Measurements from ENCODE around the gene NCF2.

The NCF2 gene

DNA sequence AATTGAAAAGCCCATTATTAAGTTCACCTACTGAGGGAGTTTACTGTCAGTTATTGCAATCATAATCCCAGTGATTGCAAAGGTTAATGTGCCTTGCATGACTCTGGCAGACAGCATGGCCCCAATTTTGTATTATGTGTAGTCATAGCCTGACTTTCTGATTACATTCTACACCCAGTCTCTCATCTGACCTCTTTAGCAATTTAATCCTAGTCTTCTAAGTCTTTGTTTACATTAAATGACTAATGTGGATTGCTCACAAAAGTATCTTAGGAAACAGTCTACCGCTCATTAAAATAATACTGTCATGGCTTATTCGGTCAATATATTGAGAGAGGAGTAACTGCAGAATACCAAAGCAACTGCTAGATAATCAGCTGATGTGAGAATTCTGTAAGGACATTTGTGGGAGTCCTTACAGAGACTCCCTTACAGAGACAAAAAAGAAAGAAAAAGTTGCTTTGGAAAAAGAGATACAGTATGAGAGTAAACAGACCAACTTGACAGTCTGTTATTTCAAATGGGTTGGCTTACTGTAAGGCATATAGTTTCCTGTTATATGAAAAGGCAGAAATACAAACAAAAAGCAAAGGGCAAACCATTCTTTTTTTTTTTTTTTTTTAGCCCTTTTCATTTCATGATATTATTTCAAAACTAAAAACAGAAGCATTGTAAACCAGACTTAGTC is 75.1 kb downstream of the NCF2 start:
- Histone ChIP-seq H3K4me3 (replicated peaks; ENCODE audit: low read depth, low read length) (no peak overlapping the region), H3K36me3 (ENCODE audit: control insufficient read depth, insufficient read depth, low read length) (peaks cover 3% of the 10 kb centered on the region), H3K27me3 (replicated peaks; ENCODE audit: control insufficient read depth, insufficient read depth, low read length) (no peaks in the 10 kb centered on the region)
- DNase-seq (ENCODE audit: extremely low read depth, insufficient read length): no peak
- TF ChIP-seq, protein P1, sequence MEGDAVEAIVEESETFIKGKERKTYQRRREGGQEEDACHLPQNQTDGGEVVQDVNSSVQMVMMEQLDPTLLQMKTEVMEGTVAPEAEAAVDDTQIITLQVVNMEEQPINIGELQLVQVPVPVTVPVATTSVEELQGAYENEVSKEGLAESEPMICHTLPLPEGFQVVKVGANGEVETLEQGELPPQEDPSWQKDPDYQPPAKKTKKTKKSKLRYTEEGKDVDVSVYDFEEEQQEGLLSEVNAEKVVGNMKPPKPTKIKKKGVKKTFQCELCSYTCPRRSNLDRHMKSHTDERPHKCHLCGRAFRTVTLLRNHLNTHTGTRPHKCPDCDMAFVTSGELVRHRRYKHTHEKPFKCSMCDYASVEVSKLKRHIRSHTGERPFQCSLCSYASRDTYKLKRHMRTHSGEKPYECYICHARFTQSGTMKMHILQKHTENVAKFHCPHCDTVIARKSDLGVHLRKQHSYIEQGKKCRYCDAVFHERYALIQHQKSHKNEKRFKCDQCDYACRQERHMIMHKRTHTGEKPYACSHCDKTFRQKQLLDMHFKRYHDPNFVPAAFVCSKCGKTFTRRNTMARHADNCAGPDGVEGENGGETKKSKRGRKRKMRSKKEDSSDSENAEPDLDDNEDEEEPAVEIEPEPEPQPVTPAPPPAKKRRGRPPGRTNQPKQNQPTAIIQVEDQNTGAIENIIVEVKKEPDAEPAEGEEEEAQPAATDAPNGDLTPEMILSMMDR (IDR thresholded peaks at IDR 0.05; ENCODE audit: insufficient read depth, low read length, poor library complexity, severe bottlenecking): no peak

DNA sequence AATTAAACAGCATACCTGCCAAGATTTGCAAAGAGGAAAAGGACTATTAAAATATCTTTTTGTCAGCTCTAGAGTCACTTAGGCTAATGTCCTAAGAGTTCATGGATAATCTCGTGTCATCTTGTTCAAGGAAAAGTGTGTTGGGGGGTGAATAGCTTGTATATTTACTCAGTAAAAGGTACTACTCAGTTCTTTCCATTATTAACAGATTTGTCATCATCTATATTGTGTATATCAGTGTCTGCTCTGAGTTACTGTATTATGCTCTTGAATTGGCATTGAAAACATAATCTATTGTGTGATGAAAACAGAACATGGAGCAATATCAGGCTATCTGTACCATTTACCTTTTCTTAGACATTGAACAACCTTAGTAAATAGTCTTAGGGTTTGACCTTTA is 76.0 kb downstream of the NCF2 start:
- TF ChIP-seq, protein P1 (IDR thresholded peaks at IDR 0.05; ENCODE audit: insufficient read depth, low read length, poor library complexity, severe bottlenecking): no peak
- Histone ChIP-seq H3K4me3 (replicated peaks; ENCODE audit: low read depth, low read length) (no peak overlapping the region), H3K36me3 (ENCODE audit: control insufficient read depth, insufficient read depth, low read length) (peaks cover 3% of the 10 kb centered on the region), H3K27me3 (replicated peaks; ENCODE audit: control insufficient read depth, insufficient read depth, low read length) (no peaks in the 10 kb centered on the region)
- no peak for DNase-seq (ENCODE audit: extremely low read depth, insufficient read length)

DNA sequence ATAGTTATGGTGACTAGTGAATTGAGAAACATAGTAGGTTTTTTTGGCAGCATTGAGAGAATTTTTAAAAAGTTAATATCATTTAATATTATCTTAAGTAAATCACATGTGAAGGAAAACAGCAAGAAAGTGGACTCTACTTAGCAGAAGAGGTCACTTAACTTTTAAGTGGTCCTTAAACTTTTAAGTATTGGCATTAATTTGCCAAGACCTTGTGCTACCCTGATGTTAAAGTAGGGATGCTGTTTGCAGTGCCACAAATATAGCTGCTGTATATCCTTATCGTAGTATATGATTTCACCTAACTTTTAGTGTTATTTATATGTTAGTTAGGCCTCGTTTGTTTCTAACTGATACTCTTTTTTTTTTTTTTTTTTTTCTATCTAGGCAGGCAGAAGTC is 77.8 kb downstream of the NCF2 start:
- no peak overlapping the region for H3K4me3 ChIP-seq (replicated peaks; ENCODE audit: low read depth, low read length)
- TF ChIP-seq, protein P1 (IDR thresholded peaks at IDR 0.05; ENCODE audit: insufficient read depth, low read length, poor library complexity, severe bottlenecking): no peak
- no peaks in the 10 kb centered on the region for H3K27me3 ChIP-seq (replicated peaks; ENCODE audit: control insufficient read depth, insufficient read depth, low read length)
- no peaks in the 10 kb centered on the region; the same call in none of the 2 replicates for H3K36me3 ChIP-seq (ENCODE audit: control insufficient read depth, insufficient read depth, low read length)
- no peak for DNase-seq (ENCODE audit: extremely low read depth, insufficient read length)

DNA sequence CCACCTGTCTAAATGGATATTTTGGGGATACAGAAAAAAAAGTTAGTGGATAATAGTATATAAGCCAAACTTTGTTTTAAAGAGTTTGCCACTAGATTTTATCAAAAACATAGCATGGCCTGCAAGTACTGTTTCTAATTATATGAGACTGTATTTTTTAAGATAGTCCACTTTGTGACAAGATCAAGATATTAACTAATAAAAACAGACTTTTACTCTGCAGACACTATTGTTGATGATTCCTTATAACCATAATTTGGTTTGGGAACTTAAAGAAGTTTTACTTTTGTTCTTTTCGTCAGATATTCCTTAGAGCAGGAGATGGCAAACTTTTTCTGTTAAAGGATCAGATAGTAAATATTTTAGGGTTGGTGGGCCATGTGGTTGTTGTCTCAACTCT is 81.6 kb downstream of the NCF2 start:
- TF ChIP-seq, protein P1 (IDR thresholded peaks at IDR 0.05; ENCODE audit: insufficient read depth, low read length, poor library complexity, severe bottlenecking): no peak
- no peak for DNase-seq (ENCODE audit: extremely low read depth, insufficient read length)
- Histone ChIP-seq H3K4me3 (replicated peaks; ENCODE audit: low read depth, low read length) (no peak overlapping the region), H3K27me3 (replicated peaks; ENCODE audit: control insufficient read depth, insufficient read depth, low read length) (no peaks in the 10 kb centered on the region), H3K36me3 (ENCODE audit: control insufficient read depth, insufficient read depth, low read length) (no peaks in the 10 kb centered on the region; the same call in 1 of the 2 replicates)

DNA sequence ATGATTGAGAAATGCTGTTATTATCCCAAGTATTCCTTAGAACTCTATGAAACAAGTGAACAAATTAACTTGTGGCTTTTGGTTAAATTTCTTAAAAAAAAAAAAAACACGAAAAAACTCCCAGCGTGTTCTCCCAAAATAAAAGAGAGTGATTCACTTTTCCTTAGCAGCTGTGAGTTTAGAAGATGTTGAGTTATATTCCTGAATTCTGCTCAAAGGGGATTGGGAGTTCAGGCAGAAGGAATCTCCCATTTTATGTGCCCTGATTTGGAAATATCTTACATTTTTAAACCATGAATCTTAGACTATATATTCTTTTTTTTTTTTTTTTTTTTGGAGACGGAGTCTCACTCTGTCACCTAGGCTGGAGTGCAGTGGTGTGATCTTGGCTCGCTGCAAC is 83.7 kb downstream of the NCF2 start:
- H3K4me3 ChIP-seq (replicated peaks; ENCODE audit: low read depth, low read length): no peak overlapping the region
- no peak for DNase-seq (ENCODE audit: extremely low read depth, insufficient read length)
- TF ChIP-seq, protein P1 (IDR thresholded peaks at IDR 0.05; ENCODE audit: insufficient read depth, low read length, poor library complexity, severe bottlenecking): no peak
- H3K36me3 ChIP-seq (ENCODE audit: control insufficient read depth, insufficient read depth, low read length): no peaks in the 10 kb centered on the region; the same call in 1 of the 2 replicates
- H3K27me3 ChIP-seq (replicated peaks; ENCODE audit: control insufficient read depth, insufficient read depth, low read length): no peaks in the 10 kb centered on the region
